ENCODE results near the gene TP53TG3C.
"Not testable (repeated sequence)": the region's sequence is repeated elsewhere in the genome, so short reads cannot be mapped to it uniquely, and the experiment has no call there.

Gene TP53TG3C

GRCh38 chr16:33193926-33194325, at the start of gene TP53TG3C:
Gene TP53TG3C, plus strand, starts transcription at chr16:33194226. Its CDS starts 68 bp downstream, at chr16:33194294.
- not testable (repeated sequence) for DNase-seq

Measured in NCI-H510A (cell line).